ENCODE results near the gene GLCCI1.

- TF ChIP-seq GATA3 (IDR thresholded peaks at IDR 0.05; ENCODE audit: low read depth, low read length) (no peak), GATA2 (IDR thresholded peaks at IDR 0.05; ENCODE audit: low read depth, low read length) (no peak)
These were observed 137.0 kb downstream of the GLCCI1 start for GRCh38 chr7:8105449-8106095.

All from SH-SY5Y (cell line).